Neural cell (in vitro differentiated cells): Measurements from ENCODE around the gene SLC7A8. TPM values are rescaled to one million over a fixed set of nuclear protein-coding genes. Genes with fewer than 3 reads are reported as not detected.
"Not testable (repeated sequence)": the region's sequence is repeated elsewhere in the genome, so short reads cannot be mapped to it uniquely, and the experiment has no call there.

Source experiments
- H2AFZ ChIP-seq: fragments of 200-600, 300-800 bp; sonication (generic), shearing (Covaris generic); 2 replicates; pipeline ENCODE4 v1.6.0; 2014; ENCODE audit warnings: low read depth, mild to moderate bottlenecking, antibody characterized with exemption, low read length, moderate library complexity
- H3F3A ChIP-seq: fragments of 200-600 bp; shearing (Covaris generic); 2 replicates; pipeline ENCODE4 v1.6.1; 2016; ENCODE audit warnings: mild to moderate bottlenecking, moderate library complexity, mixed read lengths, antibody characterized with exemption, low read length; ENCODE audit not compliant: insufficient read depth, poor library complexity, severe bottlenecking
- H3K27ac ChIP-seq: fragments of 200-600, 300-800 bp; sonication (generic), shearing (Covaris generic); 2 replicates; pipeline ENCODE4 v1.5.1; 2014; ENCODE audit warnings: mild to moderate bottlenecking, low read length, moderate library complexity
- H3K27me3 ChIP-seq: fragments of 300-800, 200-600 bp; sonication (generic), shearing (Covaris generic); 2 replicates; pipeline ENCODE4 v1.6.0; 2014; ENCODE audit warnings: mild to moderate bottlenecking, low read depth, low read length, moderate library complexity; ENCODE audit not compliant: insufficient read depth
- H3K36me3 ChIP-seq: fragments of 300-800, 200-600 bp; sonication (generic), shearing (Covaris generic); 2 replicates; pipeline ENCODE4 v1.5.1; 2014; ENCODE audit warnings: mild to moderate bottlenecking, antibody characterized with exemption, low read length, moderate library complexity; ENCODE audit not compliant: insufficient read depth
- H3K4me2 ChIP-seq: fragments of 300-800, 200-600 bp; sonication (generic), shearing (Covaris generic); 2 replicates; pipeline ENCODE4 v1.6.0; 2014; ENCODE audit warnings: mild to moderate bottlenecking, low read length
- H3K4me3 ChIP-seq: fragments of 300-800, 200-600 bp; sonication (generic), shearing (Covaris generic); 2 replicates; pipeline ENCODE4 v1.5.1; 2014; ENCODE audit warnings: mild to moderate bottlenecking, low read length, moderate library complexity
- H3K79me2 ChIP-seq: fragments of 200-600 bp; shearing (Covaris generic); replicated peaks from 2 replicates; pipeline ENCODE4 v1.6.0; 2014; ENCODE audit warnings: mild to moderate bottlenecking, low read length, moderate library complexity; ENCODE audit not compliant: insufficient read depth
- H3K9ac ChIP-seq: fragments of 300-800, 200-600 bp; sonication (generic), shearing (Covaris generic); 2 replicates; pipeline ENCODE4 v1.6.1; 2016; ENCODE audit warnings: mild to moderate bottlenecking, low read length, mixed read lengths
- H3K9me2 ChIP-seq: fragments of 200-600 bp; shearing (Covaris generic); 2 replicates; pipeline ENCODE4 v1.6.1; 2016; ENCODE audit warnings: mild to moderate bottlenecking, low read length, mixed read lengths; ENCODE audit not compliant: insufficient read depth
- H3K9me3 ChIP-seq: fragments of 200-600, 300-800 bp; sonication (generic), shearing (Covaris generic); 2 replicates; pipeline ENCODE4 v1.6.1; 2016; ENCODE audit warnings: mild to moderate bottlenecking, mixed run types, low read length, moderate library complexity, mixed read lengths
- H4K20me1 ChIP-seq: fragments of 200-600 bp; shearing (Covaris generic); 2 replicates; pipeline ENCODE4 v1.6.1; 2016; ENCODE audit warnings: mild to moderate bottlenecking, mixed run types; ENCODE audit not compliant: insufficient read depth
- EP300 ChIP-seq: fragments of 450-650 bp; conservative IDR thresholded peaks from 2 replicates; pipeline ENCODE4 v1.6.1; 2014; ENCODE audit warnings: antibody characterized with exemption, mild to moderate bottlenecking, moderate library complexity; ENCODE audit not compliant: poor library complexity, severe bottlenecking
- EZH2 ChIP-seq: fragments of 200-600, 300-800 bp; shearing (Covaris generic), sonication (generic); IDR thresholded peaks from 2 replicates; pipeline ENCODE4 v1.6.1; 2014; ENCODE audit warnings: antibody characterized with exemption, low read length, borderline replicate concordance, mild to moderate bottlenecking; ENCODE audit not compliant: insufficient read depth, poor library complexity, severe bottlenecking
- MXI1 ChIP-seq: fragments of 450-650 bp; conservative IDR thresholded peaks from 2 replicates; pipeline ENCODE4 v1.6.1; 2014; ENCODE audit warnings: antibody characterized with exemption, mild to moderate bottlenecking; ENCODE audit not compliant: poor library complexity, severe bottlenecking
- RAD21 ChIP-seq: fragments of 450-650 bp; conservative IDR thresholded peaks from 2 replicates; pipeline ENCODE4 v1.6.1; 2014; ENCODE audit warnings: antibody characterized with exemption, mild to moderate bottlenecking, moderate library complexity
- SMC3 ChIP-seq: fragments of 450-650 bp; conservative IDR thresholded peaks from 2 replicates; pipeline ENCODE4 v1.6.1; 2014; ENCODE audit warnings: antibody characterized with exemption, mild to moderate bottlenecking, moderate library complexity; ENCODE audit not compliant: poor library complexity
- TAF1 ChIP-seq: IDR thresholded peaks from 2 replicates; pipeline ENCODE4 v1.6.1; 2012; ENCODE audit warnings: low read depth
- polyA plus RNA-seq: library from polyadenylated mRNA; depleted of rRNA; stranded (reverse); fragments of >200 nt; gene quantifications from 2 replicates; pipeline ENCODE4 v1.2.3, GENCODE V29; 2014
- TF ChIP-seq, protein P1 (sequence below): IDR thresholded peaks from 2 replicates; pipeline ENCODE4 v1.6.1; 2012; ENCODE audit warnings: borderline replicate concordance

Gene SLC7A8
- polyA plus RNA-seq, 1 donor from 2014 or later, result 0.21 TPM

DNA sequence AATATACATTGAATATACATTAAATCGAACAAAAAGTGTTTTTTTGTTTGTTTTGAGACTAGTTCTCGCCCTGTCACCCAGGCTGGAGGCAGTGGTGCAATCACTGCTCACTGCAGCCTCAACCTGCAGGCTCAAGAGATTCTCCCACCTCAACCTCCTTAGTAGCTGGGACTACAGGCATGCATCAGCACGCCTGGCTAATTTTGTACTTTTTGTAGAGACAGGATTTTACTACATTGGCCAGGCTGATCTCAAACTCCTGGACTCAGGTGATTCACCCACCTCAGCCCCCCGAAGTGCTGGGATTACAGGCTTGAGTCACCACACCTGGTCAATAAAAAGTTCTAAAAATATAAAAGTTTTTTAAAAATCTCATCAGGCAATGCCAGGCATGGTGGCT, 44.1 kb upstream of the SLC7A8 start:
- H3K27ac ChIP-seq, result no peak overlapping the region
- H3K27me3 ChIP-seq, result no peaks in the 10 kb centered on the region
- no peaks in the 10 kb centered on the region for H3K79me2 ChIP-seq
- H3K36me3 ChIP-seq, result no peaks in the 10 kb centered on the region
- no peak overlapping the region for H3K4me3 ChIP-seq
- TF ChIP-seq TAF1 (no peak), RAD21 (no peak), SMC3 (no peak), MXI1 (no peak)
- TF ChIP-seq, protein P1, sequence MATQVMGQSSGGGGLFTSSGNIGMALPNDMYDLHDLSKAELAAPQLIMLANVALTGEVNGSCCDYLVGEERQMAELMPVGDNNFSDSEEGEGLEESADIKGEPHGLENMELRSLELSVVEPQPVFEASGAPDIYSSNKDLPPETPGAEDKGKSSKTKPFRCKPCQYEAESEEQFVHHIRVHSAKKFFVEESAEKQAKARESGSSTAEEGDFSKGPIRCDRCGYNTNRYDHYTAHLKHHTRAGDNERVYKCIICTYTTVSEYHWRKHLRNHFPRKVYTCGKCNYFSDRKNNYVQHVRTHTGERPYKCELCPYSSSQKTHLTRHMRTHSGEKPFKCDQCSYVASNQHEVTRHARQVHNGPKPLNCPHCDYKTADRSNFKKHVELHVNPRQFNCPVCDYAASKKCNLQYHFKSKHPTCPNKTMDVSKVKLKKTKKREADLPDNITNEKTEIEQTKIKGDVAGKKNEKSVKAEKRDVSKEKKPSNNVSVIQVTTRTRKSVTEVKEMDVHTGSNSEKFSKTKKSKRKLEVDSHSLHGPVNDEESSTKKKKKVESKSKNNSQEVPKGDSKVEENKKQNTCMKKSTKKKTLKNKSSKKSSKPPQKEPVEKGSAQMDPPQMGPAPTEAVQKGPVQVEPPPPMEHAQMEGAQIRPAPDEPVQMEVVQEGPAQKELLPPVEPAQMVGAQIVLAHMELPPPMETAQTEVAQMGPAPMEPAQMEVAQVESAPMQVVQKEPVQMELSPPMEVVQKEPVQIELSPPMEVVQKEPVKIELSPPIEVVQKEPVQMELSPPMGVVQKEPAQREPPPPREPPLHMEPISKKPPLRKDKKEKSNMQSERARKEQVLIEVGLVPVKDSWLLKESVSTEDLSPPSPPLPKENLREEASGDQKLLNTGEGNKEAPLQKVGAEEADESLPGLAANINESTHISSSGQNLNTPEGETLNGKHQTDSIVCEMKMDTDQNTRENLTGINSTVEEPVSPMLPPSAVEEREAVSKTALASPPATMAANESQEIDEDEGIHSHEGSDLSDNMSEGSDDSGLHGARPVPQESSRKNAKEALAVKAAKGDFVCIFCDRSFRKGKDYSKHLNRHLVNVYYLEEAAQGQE, result no peak
- H3F3A ChIP-seq, result no peaks in the 10 kb centered on the region
- H3K9me3 ChIP-seq, result no peaks in the 10 kb centered on the region
- H3K9me2 ChIP-seq, result no peaks in the 10 kb centered on the region
- no peak overlapping the region for H2AFZ ChIP-seq
- no peak overlapping the region for H3K4me2 ChIP-seq
- H4K20me1 ChIP-seq, result no peaks in the 10 kb centered on the region
- H3K9ac ChIP-seq, result no peak overlapping the region

DNA sequence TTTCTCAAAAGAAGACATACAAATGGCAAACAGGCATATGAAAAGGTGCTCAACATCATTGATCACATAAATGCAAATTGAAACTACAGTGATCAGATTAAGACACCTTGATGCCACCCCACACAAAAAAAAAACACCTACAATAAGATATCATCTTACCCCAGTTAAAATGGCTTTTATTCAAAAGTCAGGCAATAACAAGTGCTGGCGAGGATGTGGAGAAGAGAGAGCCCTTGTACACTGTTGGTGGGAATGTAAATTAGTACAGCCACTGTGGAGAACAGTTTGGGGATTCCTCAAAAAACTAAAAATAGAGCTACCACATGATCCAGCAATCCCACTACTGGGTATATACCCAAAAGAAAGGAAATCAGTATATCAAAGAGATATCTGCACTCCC, 41.5 kb upstream of the SLC7A8 start:
- not testable (repeated sequence) for H3K4me3 ChIP-seq, H2AFZ ChIP-seq, H3K9ac ChIP-seq, H3F3A ChIP-seq, H3K36me3 ChIP-seq, H3K9me3 ChIP-seq, H4K20me1 ChIP-seq, H3K4me2 ChIP-seq, H3K27me3 ChIP-seq, H3K27ac ChIP-seq, H3K79me2 ChIP-seq, H3K9me2 ChIP-seq

DNA sequence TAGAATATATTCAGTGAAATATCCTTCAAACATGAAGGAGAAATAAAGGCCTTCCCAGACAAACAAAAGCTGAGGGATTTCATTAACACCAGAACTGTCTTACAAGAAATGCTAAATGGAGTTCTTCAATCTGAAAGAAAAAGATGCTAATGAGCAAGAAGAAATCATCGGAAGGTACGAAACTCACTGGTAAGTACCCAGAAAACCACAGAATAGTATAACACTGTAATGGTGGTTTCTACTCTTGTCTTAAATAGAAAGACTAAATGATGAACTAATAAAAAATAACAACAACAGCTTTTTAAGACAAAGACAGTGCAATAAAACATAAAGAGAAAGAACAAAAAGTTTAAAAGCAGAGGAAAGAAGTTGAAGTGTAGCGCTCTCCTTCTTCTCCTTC, 35.6 kb upstream of the SLC7A8 start:
- Histone ChIP-seq H3K79me2 (no peaks in the 10 kb centered on the region), H3K27ac (no peak overlapping the region), H4K20me1 (no peaks in the 10 kb centered on the region), H3K4me3 (no peak overlapping the region), H3K9me3 (peaks cover 4% of the 10 kb centered on the region), H3K36me3 (no peaks in the 10 kb centered on the region), H3K9me2 (no peaks in the 10 kb centered on the region), H3K27me3 (no peaks in the 10 kb centered on the region), H3K4me2 (no peak overlapping the region), H2AFZ (no peak overlapping the region), H3K9ac (no peak overlapping the region), H3F3A (no peaks in the 10 kb centered on the region)
- TF ChIP-seq EZH2 (no peak), EP300 (no peak)
